Upper lobe of left lung (tissue), 6 donors: Measurements from ENCODE around the gene PTPRC. TPM values are rescaled to one million over a fixed set of nuclear protein-coding genes. Genes with fewer than 3 reads are reported as not detected.

Experiments
- ATAC-seq, 2 donors: fragments of 200-7000 bp; cut with Tn5 transposase; one replicate each; pipeline ENCODE4 v1.9.1; 2022; ENCODE audit warnings: mild to moderate bottlenecking in 2 of 2, moderate library complexity in 2 of 2; ENCODE audit not compliant: low FRiP score in 2 of 2
- DNase-seq, 2 donors: peaks; one replicate each; pipeline ENCODE4 v3.0.0-alpha.2; 2019 to 2020
- H3K27ac ChIP-seq, 4 donors: fragments of 200-600 bp; sonication (generic); one replicate each; pipeline ENCODE4 v1.5.1; 2016 to 2019
- H3K27me3 ChIP-seq, 4 donors: fragments of 200-600 bp; sonication (generic); one replicate each; pipeline ENCODE4 v1.5.1; 2017 to 2019
- H3K36me3 ChIP-seq, 4 donors: fragments of 200-600 bp; sonication (generic); one replicate each; pipeline ENCODE4 v1.5.1; 2016 to 2019
- H3K4me1 ChIP-seq, 4 donors: fragments of 200-600 bp; sonication (generic); one replicate each; pipeline ENCODE4 v1.5.1; 2018 to 2019
- H3K4me3 ChIP-seq, 4 donors: fragments of 200-600 bp; sonication (generic); one replicate each; pipeline ENCODE4 v1.5.1; 2017 to 2019; ENCODE audit warnings: mild to moderate bottlenecking in 2 of 4, moderate library complexity in 1 of 4
- H3K9me3 ChIP-seq, 4 donors: fragments of 200-600 bp; sonication (generic); one replicate each; pipeline ENCODE4 v1.5.1; 2018 to 2019
- EP300 ChIP-seq, 4 donors: sonication (generic); formaldehyde crosslinking; IDR thresholded peaks; one replicate each; pipeline ENCODE4 v1.5.1; 2017; ENCODE audit warnings: antibody characterized with exemption in 4 of 4, control low read depth in 2 of 4
- POLR2A ChIP-seq, 4 donors: fragments of 450-650 bp; IDR thresholded peaks; one replicate each; pipeline ENCODE4 v1.5.1; 2016 to 2017; ENCODE audit warnings: antibody characterized with exemption in 4 of 4, mild to moderate bottlenecking in 2 of 4
- POLR2AphosphoS5 ChIP-seq, 2 donors: sonication (generic); formaldehyde crosslinking; IDR thresholded peaks; one replicate each; pipeline ENCODE4 v1.5.1; 2017; ENCODE audit warnings: antibody characterized with exemption in 2 of 2
- WGBS, 2 donors: methylation state at CpG; one replicate each; pipeline ENCODE4 v1.1.5; 2017 to 2018; 5-methylcytosine and 5-hydroxymethylcytosine counted together
- total RNA-seq, 6 donors: library from RNA; depleted of rRNA in 4 of 6; stranded (reverse); fragments of >200 nt in 4 of 6; gene quantifications; one replicate each; pipeline versions ENCODE4 v1.1.0 to v1.2.1, GENCODE V29; 2016 to 2021
- TF ChIP-seq, protein P1 (sequence below), 6 experiments: fragments of 450-650 bp in 4 of 6; fragments of 200-600 bp in 2 of 6; sonication (generic) in 2 of 6; IDR thresholded peaks; one replicate each; pipeline ENCODE4 v1.5.1; 2016 to 2019; ENCODE audit warnings: antibody characterized with exemption in 6 of 6
- donor health status: DM: no; HTN: no; CAD: no; lungs with moderate emphysema.
- donor health status: DM: no; HTN: yes; CAD: no; lungs with severe emphysema.

Gene PTPRC
- total RNA-seq, 6 donors from 2014 or later: 70.2 to 171 (median 101) TPM

DNA sequence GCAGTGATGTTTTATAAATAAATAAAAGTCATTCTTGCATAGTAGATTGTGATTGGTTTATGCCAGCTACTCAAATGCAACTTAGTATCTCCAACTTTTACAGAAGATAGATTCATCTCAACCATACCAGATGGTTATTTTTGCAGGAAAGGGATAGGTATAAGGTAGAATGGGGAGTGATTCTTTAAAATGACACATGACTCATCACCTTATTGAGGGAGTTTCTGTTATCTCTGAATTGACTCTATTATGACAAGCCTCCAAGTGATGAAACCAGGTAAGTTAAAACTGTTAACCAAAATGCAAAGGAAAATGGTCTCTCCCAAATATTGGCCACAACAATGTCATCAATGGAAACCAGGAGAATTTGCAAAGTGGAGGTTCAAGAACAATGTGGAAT, 54.5 kb downstream of the PTPRC start:
- no peak overlapping the region for H3K27ac ChIP-seq
- H3K36me3 ChIP-seq: no peaks in the 10 kb centered on the region
- no peak overlapping the region for H3K4me3 ChIP-seq
- DNase-seq (no peak), ATAC-seq (no peak)
- H3K27me3 ChIP-seq: no peaks in the 10 kb centered on the region
- TF ChIP-seq POLR2A (IDR thresholded peaks at IDR 0.05) (no peak), POLR2AphosphoS5 (IDR thresholded peaks at IDR 0.05) (no peak), EP300 (IDR thresholded peaks at IDR 0.05) (no peak)
- TF ChIP-seq, protein P1, sequence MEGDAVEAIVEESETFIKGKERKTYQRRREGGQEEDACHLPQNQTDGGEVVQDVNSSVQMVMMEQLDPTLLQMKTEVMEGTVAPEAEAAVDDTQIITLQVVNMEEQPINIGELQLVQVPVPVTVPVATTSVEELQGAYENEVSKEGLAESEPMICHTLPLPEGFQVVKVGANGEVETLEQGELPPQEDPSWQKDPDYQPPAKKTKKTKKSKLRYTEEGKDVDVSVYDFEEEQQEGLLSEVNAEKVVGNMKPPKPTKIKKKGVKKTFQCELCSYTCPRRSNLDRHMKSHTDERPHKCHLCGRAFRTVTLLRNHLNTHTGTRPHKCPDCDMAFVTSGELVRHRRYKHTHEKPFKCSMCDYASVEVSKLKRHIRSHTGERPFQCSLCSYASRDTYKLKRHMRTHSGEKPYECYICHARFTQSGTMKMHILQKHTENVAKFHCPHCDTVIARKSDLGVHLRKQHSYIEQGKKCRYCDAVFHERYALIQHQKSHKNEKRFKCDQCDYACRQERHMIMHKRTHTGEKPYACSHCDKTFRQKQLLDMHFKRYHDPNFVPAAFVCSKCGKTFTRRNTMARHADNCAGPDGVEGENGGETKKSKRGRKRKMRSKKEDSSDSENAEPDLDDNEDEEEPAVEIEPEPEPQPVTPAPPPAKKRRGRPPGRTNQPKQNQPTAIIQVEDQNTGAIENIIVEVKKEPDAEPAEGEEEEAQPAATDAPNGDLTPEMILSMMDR (IDR thresholded peaks at IDR 0.05): no peak
- H3K4me1 ChIP-seq: no peaks in the 10 kb centered on the region
- no peaks in the 10 kb centered on the region for H3K9me3 ChIP-seq

DNA sequence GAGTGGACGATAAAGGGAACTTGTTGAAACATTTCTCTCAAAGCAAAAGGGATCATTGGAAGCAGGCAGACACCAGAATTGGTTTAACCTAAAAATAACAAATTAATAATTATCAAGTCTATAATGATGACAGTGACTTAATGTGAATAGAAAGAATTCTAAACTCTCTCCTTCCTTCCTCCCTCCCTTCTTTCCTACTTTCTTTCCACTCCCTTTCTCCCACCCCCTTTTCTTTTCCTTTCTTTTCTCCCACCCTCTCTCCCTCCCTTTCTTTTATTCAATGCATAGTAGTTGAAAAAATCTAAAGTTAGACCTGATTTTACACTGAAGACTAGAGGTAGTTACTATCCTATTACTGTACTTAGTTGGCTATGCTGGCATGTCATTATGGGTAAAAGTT, 55.7 kb downstream of the PTPRC start:
- peaks cover 0 to 2% (median 0%) of the 10 kb centered on the region in 4 donors for H3K36me3 ChIP-seq
- TF ChIP-seq POLR2A (IDR thresholded peaks at IDR 0.05) (no peak), EP300 (IDR thresholded peaks at IDR 0.05) (no peak), POLR2AphosphoS5 (IDR thresholded peaks at IDR 0.05) (no peak)
- TF ChIP-seq, protein P1 (IDR thresholded peaks at IDR 0.05): no peak
- H3K4me3 ChIP-seq: no peak overlapping the region
- H3K9me3 ChIP-seq: no peaks in the 10 kb centered on the region
- no peaks in the 10 kb centered on the region for H3K27me3 ChIP-seq
- 77 to 88% methylated on average over 1 of the region's 1 CpG for WGBS, 2 donors
- no peak for DNase-seq
- peaks cover 0 to 2% (median under 1%) of the 10 kb centered on the region in 4 donors for H3K4me1 ChIP-seq
- ATAC-seq: no peak
- no peak overlapping the region for H3K27ac ChIP-seq

DNA sequence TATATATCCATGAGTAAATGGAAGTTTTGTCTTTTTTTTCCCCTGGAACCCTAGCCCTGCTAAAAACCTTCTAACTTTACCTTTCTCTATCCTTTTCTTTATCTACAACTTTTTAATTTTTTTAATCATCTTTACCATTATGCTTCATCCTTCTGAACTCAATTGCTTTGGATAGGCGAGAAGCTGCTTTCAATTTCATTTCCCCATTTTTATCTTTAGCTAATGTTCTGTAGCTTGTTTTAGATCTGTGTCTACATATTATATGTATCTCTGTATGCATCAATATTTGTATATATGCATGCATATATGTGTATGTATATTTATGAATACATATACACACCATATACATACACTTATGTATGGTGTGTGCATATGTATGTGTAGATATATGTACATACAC, 57.4 kb downstream of the PTPRC start:
- Histone ChIP-seq H3K4me1 (peaks cover 0 to 14% (median 5%) of the 10 kb centered on the region in 4 donors), H3K36me3 (peaks cover 0 to 5% (median 0%) of the 10 kb centered on the region in 4 donors), H3K4me3 (no peak overlapping the region), H3K9me3 (no peaks in the 10 kb centered on the region), H3K27me3 (no peaks in the 10 kb centered on the region), H3K27ac (no peak overlapping the region)
- no peak for TF ChIP-seq POLR2A (IDR thresholded peaks at IDR 0.05)
- no peak for DNase-seq
- ATAC-seq: no peak
- WGBS, 2 donors: 76% methylated on average over 1 of the region's 1 CpG

DNA sequence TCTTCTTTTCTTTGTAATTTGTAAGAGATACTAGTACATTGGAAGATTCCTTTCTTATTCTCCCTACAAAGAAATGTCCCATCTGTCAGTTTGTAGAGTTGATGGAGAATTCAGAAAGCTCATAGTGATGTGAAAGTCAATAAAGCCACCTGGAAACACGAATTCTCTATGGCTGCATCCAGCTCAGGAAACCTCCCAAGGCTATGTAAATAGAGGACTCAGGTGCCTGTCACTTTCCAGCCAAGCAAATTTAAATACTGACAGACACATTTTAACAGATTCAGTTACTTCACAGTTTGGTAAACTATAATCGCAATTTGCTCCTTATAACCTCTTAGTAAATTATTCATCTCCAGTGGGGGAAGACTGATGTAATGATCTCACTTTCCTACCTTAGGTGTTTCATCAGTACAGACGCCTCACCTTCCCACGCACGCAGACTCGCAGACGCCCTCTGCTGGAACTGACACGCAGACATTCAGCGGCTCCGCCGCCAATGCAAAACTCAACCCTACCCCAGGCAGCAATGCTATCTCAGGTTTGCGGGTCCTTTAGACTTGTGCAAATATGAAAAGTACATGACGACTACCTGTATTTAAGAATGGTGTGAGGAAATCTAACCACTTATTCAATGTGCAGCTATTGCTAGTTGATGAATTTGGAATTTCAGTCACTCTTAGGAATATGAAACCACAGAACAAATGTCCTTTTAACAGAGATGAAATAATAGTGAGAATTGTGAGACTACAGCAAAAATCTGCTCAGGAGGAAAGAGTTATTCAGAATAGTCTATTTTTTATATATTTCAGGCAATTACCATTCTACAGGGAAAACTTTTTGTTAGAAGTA, 60.6 kb downstream of the PTPRC start:
- peaks cover 0 to 5% (median 0%) of the 10 kb centered on the region in 4 donors for H3K36me3 ChIP-seq
- no peak overlapping the region for H3K4me3 ChIP-seq
- peaks cover 0 to 14% (median 5%) of the 10 kb centered on the region in 4 donors for H3K4me1 ChIP-seq
- ATAC-seq (peak; percentile 85 to 94), DNase-seq (peak; percentile 61 to 85)
- no peak overlapping the region for H3K27ac ChIP-seq
- 29 to 41% methylated on average over 13 of the region's 13 CpGs for WGBS, 2 donors
- no peaks in the 10 kb centered on the region for H3K27me3 ChIP-seq
- H3K9me3 ChIP-seq: no peaks in the 10 kb centered on the region
- TF ChIP-seq, protein P1 (IDR thresholded peaks at IDR 0.05): peak; percentile 29 to 66 (median 52)
- TF ChIP-seq EP300 (IDR thresholded peaks at IDR 0.05) (no peak), POLR2A (IDR thresholded peaks at IDR 0.05) (no peak), POLR2AphosphoS5 (IDR thresholded peaks at IDR 0.05) (peak in 1 of 2 donors; percentile 11)

DNA sequence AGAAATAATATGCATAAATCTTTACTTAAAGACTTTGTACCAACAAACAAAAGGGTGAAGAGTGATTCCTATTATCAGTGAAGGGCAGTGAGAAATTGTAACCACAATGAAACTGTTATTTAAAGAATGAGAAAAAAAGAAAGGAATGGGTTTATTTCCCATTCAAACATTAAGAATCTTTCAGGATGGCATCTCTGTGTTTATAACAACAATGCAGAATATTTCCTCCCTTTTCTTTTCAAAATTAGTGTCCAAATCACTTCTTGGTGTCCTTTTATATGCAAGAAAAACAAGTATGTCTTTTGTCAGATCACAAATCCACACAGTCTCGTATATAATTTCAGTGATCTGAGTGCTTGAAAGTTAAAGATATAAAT, 61.2 kb downstream of the PTPRC start:
- H3K36me3 ChIP-seq: peaks cover 0 to 5% (median 0%) of the 10 kb centered on the region in 4 donors
- TF ChIP-seq, protein P1 (IDR thresholded peaks at IDR 0.05): no peak
- TF ChIP-seq EP300 (IDR thresholded peaks at IDR 0.05) (no peak), POLR2A (IDR thresholded peaks at IDR 0.05) (no peak), POLR2AphosphoS5 (IDR thresholded peaks at IDR 0.05) (no peak)
- no peak overlapping the region for H3K27ac ChIP-seq
- H3K27me3 ChIP-seq: no peaks in the 10 kb centered on the region
- no peak overlapping the region for H3K4me3 ChIP-seq
- WGBS, 2 donors: 54 to 61% methylated on average over 1 of the region's 1 CpG
- peaks cover 0 to 14% (median 5%) of the 10 kb centered on the region in 4 donors for H3K4me1 ChIP-seq
- ATAC-seq (no peak), DNase-seq (no peak)
- H3K9me3 ChIP-seq: no peaks in the 10 kb centered on the region
